H9 (cell line): Measurements from ENCODE around the gene GRK3. TPM values are rescaled to one million over a fixed set of nuclear protein-coding genes. Genes with fewer than 3 reads are reported as not detected.

ENCODE experiments used
- DNase-seq: peaks from one replicate; pipeline ENCODE4 v3.0.0-alpha.2; 2017
- H2AFZ ChIP-seq: one replicate; pipeline ENCODE4 v1.6.1; 2013; ENCODE audit warnings: mild to moderate bottlenecking, low read length, control low read depth, moderate library complexity
- H2AK5ac ChIP-seq: 2 replicates; pipeline ENCODE4 v1.6.1; 2013; ENCODE audit warnings: low read length, control low read depth, mixed read lengths; ENCODE audit not compliant: insufficient read length
- H2BK120ac ChIP-seq: one replicate; pipeline ENCODE4 v1.6.1; 2013; ENCODE audit warnings: low read depth, mild to moderate bottlenecking, low read length, control low read depth, inconsistent platforms; ENCODE audit not compliant: poor library complexity, severe bottlenecking
- H2BK12ac ChIP-seq: 2 replicates; pipeline ENCODE4 v1.6.1; 2013; ENCODE audit warnings: low read length, control low read depth, mixed read lengths, low read depth; ENCODE audit not compliant: insufficient read length
- H2BK15ac ChIP-seq: 2 replicates; pipeline ENCODE4 v1.6.1; 2013; ENCODE audit warnings: low read depth, low read length, control low read depth
- H2BK20ac ChIP-seq: one replicate; pipeline ENCODE4 v1.6.1; 2013; ENCODE audit warnings: low read depth, mild to moderate bottlenecking, low read length, control low read depth, inconsistent platforms; ENCODE audit not compliant: poor library complexity, severe bottlenecking
- H2BK5ac ChIP-seq: 2 replicates; pipeline ENCODE4 v1.6.1; 2013; ENCODE audit warnings: low read length, control low read depth, mixed read lengths; ENCODE audit not compliant: insufficient read length
- H3K14ac ChIP-seq: 2 replicates; pipeline ENCODE4 v1.6.1; 2013; ENCODE audit warnings: low read length, control low read depth; ENCODE audit not compliant: insufficient read depth
- H3K18ac ChIP-seq: 2 replicates; pipeline ENCODE4 v1.6.1; 2013; ENCODE audit warnings: low read depth, mild to moderate bottlenecking, mixed read lengths, low read length, control low read depth; ENCODE audit not compliant: insufficient read length
- H3K23ac ChIP-seq: 2 replicates; pipeline ENCODE4 v1.6.1; 2013; ENCODE audit warnings: low read length, control low read depth, mixed read lengths, low read depth; ENCODE audit not compliant: insufficient read length
- H3K23me2 ChIP-seq: 2 replicates; pipeline ENCODE4 v1.6.1; 2013; ENCODE audit warnings: low read depth, mild to moderate bottlenecking, mixed read lengths, low read length, control low read depth; ENCODE audit not compliant: insufficient read length, poor library complexity, severe bottlenecking
- H3K27ac ChIP-seq: 2 replicates; pipeline ENCODE4 v1.5.1; 2013; ENCODE audit warnings: low read length, control low read depth, mixed read lengths, low read depth; ENCODE audit not compliant: insufficient read length
- H3K27me3 ChIP-seq: 2 replicates; pipeline ENCODE4 v1.6.1; 2013; ENCODE audit warnings: low read length, control low read depth, inconsistent platforms; ENCODE audit not compliant: insufficient read depth
- H3K4ac ChIP-seq: 2 replicates; pipeline ENCODE4 v1.6.1; 2013; ENCODE audit warnings: low read depth, mild to moderate bottlenecking, control low read depth, inconsistent platforms, low read length, moderate library complexity
- H3K4me1 ChIP-seq: 2 replicates; pipeline ENCODE4 v1.6.1; 2013; ENCODE audit warnings: low read length, control low read depth, inconsistent platforms; ENCODE audit not compliant: insufficient read depth
- H3K4me2 ChIP-seq: 2 replicates; pipeline ENCODE4 v1.6.1; 2013; ENCODE audit warnings: low read length, control low read depth, mixed read lengths; ENCODE audit not compliant: insufficient read length, insufficient read depth
- H3K56ac ChIP-seq: 2 replicates; pipeline ENCODE4 v1.6.1; 2013; ENCODE audit warnings: low read depth, mild to moderate bottlenecking, mixed read lengths, low read length, control low read depth; ENCODE audit not compliant: insufficient read length
- H3K79me1 ChIP-seq: 2 replicates; pipeline ENCODE4 v1.6.1; 2013; ENCODE audit warnings: low read depth, mild to moderate bottlenecking, moderate library complexity, low read length, control low read depth, inconsistent platforms; ENCODE audit not compliant: insufficient read depth, poor library complexity, severe bottlenecking
- H3K79me2 ChIP-seq: 2 replicates; pipeline ENCODE4 v1.6.1; 2013; ENCODE audit warnings: low read length, control low read depth, inconsistent platforms; ENCODE audit not compliant: insufficient read depth
- H3K9ac ChIP-seq: 2 replicates; pipeline ENCODE4 v1.6.1; 2013; ENCODE audit warnings: low read length, control low read depth, mixed read lengths; ENCODE audit not compliant: insufficient read length; ENCODE audit errors: extremely low read depth
- H3K9me3 ChIP-seq: one replicate; pipeline ENCODE4 v1.6.1; 2013; ENCODE audit warnings: low read depth, low read length, inconsistent platforms; ENCODE audit not compliant: control insufficient read depth
- H3T11ph ChIP-seq: one replicate; pipeline ENCODE4 v1.6.1; 2013; ENCODE audit warnings: mild to moderate bottlenecking, low read length, control low read depth, inconsistent platforms
- H4K20me1 ChIP-seq: one replicate; pipeline ENCODE4 v1.6.1; 2013; ENCODE audit not compliant: control insufficient read depth, insufficient read length, insufficient read depth
- H4K5ac ChIP-seq: 2 replicates; pipeline ENCODE4 v1.6.1; 2013; ENCODE audit warnings: low read depth, mild to moderate bottlenecking, mixed read lengths, low read length, control low read depth; ENCODE audit not compliant: insufficient read length
- H4K8ac ChIP-seq: replicated peaks from 2 replicates; pipeline ENCODE4 v1.6.1; 2013; ENCODE audit warnings: low read length, control low read depth, mixed read lengths, low read depth; ENCODE audit not compliant: insufficient read length
- H4K91ac ChIP-seq: 2 replicates; pipeline ENCODE4 v1.6.1; 2013; ENCODE audit warnings: low read depth, mild to moderate bottlenecking, moderate library complexity, mixed read lengths, low read length, control low read depth; ENCODE audit not compliant: insufficient read length
- H3K27ac Mint-ChIP-seq, 3 experiments: 2 replicates in 2 of 3; 3 replicates in 1 of 3; pipeline ENCODE4 v1.8.0; 2020 to 2021; ENCODE audit warnings: mixed read lengths in 3 of 3, mild to moderate bottlenecking in 1 of 3, moderate library complexity in 1 of 3
- H3K27me3 Mint-ChIP-seq: 2 replicates; pipeline ENCODE4 v1.8.0; 2021; ENCODE audit warnings: low read depth, mild to moderate bottlenecking, moderate library complexity, mixed read lengths
- H3K36me3 Mint-ChIP-seq, 3 experiments: 2 replicates in 2 of 3; 3 replicates in 1 of 3; pipeline ENCODE4 v1.8.0; 2020 to 2021; ENCODE audit warnings: low read depth in 3 of 3, mixed read lengths in 3 of 3; ENCODE audit not compliant: insufficient read depth in 1 of 3
- H3K4me1 Mint-ChIP-seq, 2 experiments: 2 replicates each; pipeline ENCODE4 v1.8.0; 2020; ENCODE audit warnings: mixed read lengths in 2 of 2
- H3K4me3 Mint-ChIP-seq, 2 experiments: 2 replicates in 1 of 2; 3 replicates in 1 of 2; pipeline ENCODE4 v1.8.0; 2020 to 2021; ENCODE audit warnings: mild to moderate bottlenecking in 2 of 2, mixed read lengths in 2 of 2, moderate library complexity in 1 of 2
- H3K9me3 Mint-ChIP-seq, 2 experiments: 2 replicates in 1 of 2; 3 replicates in 1 of 2; pipeline ENCODE4 v1.8.0; 2020; ENCODE audit warnings: mild to moderate bottlenecking in 2 of 2, mixed read lengths in 2 of 2, moderate library complexity in 1 of 2
- CTCF ChIP-seq: fragments of 200-600 bp; sonication (generic); conservative IDR thresholded peaks from 3 replicates; pipeline ENCODE4 v1.8.0; 2021; ENCODE audit warnings: antibody characterized with exemption, mild to moderate bottlenecking
- WGBS: extraction: QIAGEN DNeasy Blood & Tissue Kit; methylation state at CpG from one replicate; pipeline ENCODE4 v1.1.7; 2013; ENCODE audit warnings: missing lambda C conversion rate, low lambda C conversion rate, mixed read lengths; ENCODE audit not compliant: insufficient read length; ENCODE audit errors: extremely low coverage; 5-methylcytosine and 5-hydroxymethylcytosine counted together
- total RNA-seq: library from RNA; stranded (reverse); gene quantifications from 2 replicates; pipeline ENCODE4 v1.2.1, GENCODE V29; 2021

The GRK3 gene
- total RNA-seq, 1 experiment from 2014 or later = 23.9 TPM

GRCh38 chr22:25518000-25518663 lies 46.3 kb upstream of the GRK3 start:
- no peak overlapping the region for H3K14ac ChIP-seq
- H3K4me3 Mint-ChIP-seq = no peak overlapping the region
- WGBS = 100% methylated on average over 1 of the region's 12 CpGs
- no peak overlapping the region for H2BK20ac ChIP-seq
- H3K4me2 ChIP-seq = no peak overlapping the region
- H3K27me3 Mint-ChIP-seq = no peaks in the 10 kb centered on the region
- H3K4me1 ChIP-seq = no peaks in the 10 kb centered on the region; the same call in 1 of the 2 replicates
- H3K9me3 Mint-ChIP-seq = 0 out of 5 replicates have a peak, but pooled peaks cover 0 to 1% of the 10 kb centered on the region in 2 experiments
- no peaks in the 10 kb centered on the region for H3K27me3 ChIP-seq
- H3K36me3 Mint-ChIP-seq = peaks cover 4 to 6% (median 4%) of the 10 kb centered on the region in 3 experiments; a peak in 4 of 7 replicates
- H2AFZ ChIP-seq = no peak overlapping the region
- H2BK120ac ChIP-seq = no peak overlapping the region
- no peak overlapping the region for H3K18ac ChIP-seq
- TF ChIP-seq CTCF = no peak
- H3K9me3 ChIP-seq = no peaks in the 10 kb centered on the region
- DNase-seq = no peak
- no peaks in the 10 kb centered on the region for H3K23me2 ChIP-seq
- no peak overlapping the region for H2BK12ac ChIP-seq
- H3K9ac ChIP-seq = no peak overlapping the region
- no peak overlapping the region for H3K27ac ChIP-seq
- no peak overlapping the region for H4K5ac ChIP-seq
- no peak overlapping the region for H3T11ph ChIP-seq
- H4K91ac ChIP-seq = no peak overlapping the region
- H3K27ac Mint-ChIP-seq = no peak overlapping the region
- no peak overlapping the region for H3K56ac ChIP-seq
- H4K8ac ChIP-seq = no peak overlapping the region
- no peak overlapping the region for H3K4ac ChIP-seq
- no peak overlapping the region for H2BK5ac ChIP-seq
- H3K79me1 ChIP-seq = no peaks in the 10 kb centered on the region
- no peak overlapping the region for H2AK5ac ChIP-seq
- H3K23ac ChIP-seq = no peak overlapping the region
- H3K79me2 ChIP-seq = no peaks in the 10 kb centered on the region
- peaks cover 14 to 15% of the 10 kb centered on the region in 2 experiments for H3K4me1 Mint-ChIP-seq
- no peaks in the 10 kb centered on the region for H4K20me1 ChIP-seq
- H2BK15ac ChIP-seq = no peak overlapping the region
